HCT116 (cell line): ENCODE results near the gene ACBD6. TPM values are rescaled to one million over a fixed set of nuclear protein-coding genes. Genes with fewer than 3 reads are reported as not detected.

Experiments
- ATAC-seq: fragments of 200-7000 bp; cut with Tn5 transposase; 2 replicates; pipeline ENCODE4 v1.9.1; 2020; ENCODE audit warnings: mild to moderate bottlenecking, moderate library complexity
- BruUV-seq: library from RNA; stranded (reverse); fragments of 400-500 nt; replicated peaks from 2 replicates; lab custom pipeline; 2021; lab: Mats Ljungman, UMichigan
- CTCF ChIA-PET: fragments of 300-600 bp; sonication (Branson Sonifier 250); formaldehyde crosslinking; loops from one replicate; lab custom pipeline; 2021; ENCODE audit warnings: antibody characterized with exemption; lab: Charles Lee
- POLR2A ChIA-PET: fragments of 300-600, 350-600 bp; sonication (Branson Sonifier 250); formaldehyde crosslinking; loops from one replicate; lab custom pipeline; 2021; ENCODE audit warnings: antibody characterized with exemption; lab: Charles Lee
- RAD21 ChIA-PET, 2 experiments: fragments of 300-600 bp; sonication (Branson Sonifier 250); formaldehyde crosslinking; loops; one replicate each; lab custom pipeline; 2023; ENCODE audit warnings: low total read pairs in 2 of 2; ENCODE audit not compliant: uncharacterized antibody in 2 of 2, unreplicated experiment in 2 of 2, low non-redundant PET in 1 of 2; lab: Charles Lee
- DNase-seq: peaks from one replicate; pipeline ENCODE4 v3.0.0-alpha.2; 2010; ENCODE audit warnings: low read depth, low spot score
- H2AFZ ChIP-seq: fragments of 200-600 bp; shearing (Covaris generic), sonication (generic); 2 replicates; pipeline ENCODE4 v1.6.1; 2017; ENCODE audit warnings: low read depth, mixed run types, mixed read lengths, antibody characterized with exemption, low read length; ENCODE audit not compliant: poor library complexity, severe bottlenecking
- H3K27ac ChIP-seq: 2 replicates; pipeline ENCODE4 v1.5.1; 2012; ENCODE audit warnings: low read depth, low read length
- H3K27me3 ChIP-seq: fragments of 200-600 bp; sonication (generic); 2 replicates; pipeline ENCODE4 v1.6.1; 2016; ENCODE audit warnings: mixed run types, low read length, mixed read lengths; ENCODE audit not compliant: insufficient read depth
- H3K36me3 ChIP-seq, 2 experiments: fragments of 200-500 bp in 1 of 2; fragments of 200-600 bp in 1 of 2; sonication (Bioruptor generic) in 1 of 2; sonication (generic) in 1 of 2; 2 replicates each; pipeline versions ENCODE4 v1.5.1 to v1.6.1; 2014 to 2016; ENCODE audit warnings: low read length in 2 of 2, inconsistent platforms in 1 of 2, mixed read lengths in 1 of 2, mixed run types in 1 of 2; ENCODE audit not compliant: insufficient read depth in 2 of 2, control insufficient read depth in 1 of 2
- H3K4me1 ChIP-seq, 2 experiments: fragments of 200-600 bp in 1 of 2; sonication (generic) in 1 of 2; 2 replicates each; pipeline versions ENCODE4 v1.5.1 to v1.6.1; 2012 to 2017; ENCODE audit warnings: low read length in 2 of 2, inconsistent platforms in 1 of 2, mild to moderate bottlenecking in 1 of 2, mixed read lengths in 1 of 2, mixed run types in 1 of 2, moderate library complexity in 1 of 2; ENCODE audit not compliant: insufficient read depth in 2 of 2, control insufficient read depth in 1 of 2
- H3K4me2 ChIP-seq: fragments of 200-600 bp; sonication (generic); 2 replicates; pipeline ENCODE4 v1.6.1; 2017; ENCODE audit warnings: mixed run types, low read length, mixed read lengths
- H3K4me3 ChIP-seq, 2 experiments: fragments of 200-600 bp in 1 of 2; sonication (generic) in 1 of 2; replicated peaks in 1 of 2; 2 replicates each; pipeline ENCODE4 v1.5.1; 2011 to 2016; ENCODE audit warnings: low read length in 2 of 2, control low read depth in 1 of 2, low read depth in 1 of 2, mild to moderate bottlenecking in 1 of 2, mixed read lengths in 1 of 2, mixed run types in 1 of 2
- H3K79me2 ChIP-seq: fragments of 200-600 bp; sonication (generic); 2 replicates; pipeline ENCODE4 v1.6.1; 2017; ENCODE audit warnings: mild to moderate bottlenecking, mixed run types, low read length, moderate library complexity, mixed read lengths; ENCODE audit not compliant: insufficient read depth
- H3K9ac ChIP-seq: fragments of 200-600 bp; sonication (generic); 2 replicates; pipeline ENCODE4 v1.6.1; 2016; ENCODE audit warnings: low read length, mixed read lengths
- H3K9me2 ChIP-seq: fragments of 200-600 bp; sonication (generic), shearing (Covaris generic); 2 replicates; pipeline ENCODE4 v1.6.1; 2017; ENCODE audit warnings: mixed run types, mild to moderate bottlenecking, moderate library complexity; ENCODE audit not compliant: insufficient read depth
- H3K9me3 ChIP-seq, 2 experiments: fragments of 200-500 bp in 1 of 2; fragments of 200-600 bp in 1 of 2; sonication (Bioruptor generic) in 1 of 2; sonication (generic) in 1 of 2; 2 replicates each; pipeline ENCODE4 v1.6.1; 2014 to 2017; ENCODE audit warnings: low read length in 2 of 2, mixed read lengths in 2 of 2, inconsistent platforms in 1 of 2, low read depth in 1 of 2, mild to moderate bottlenecking in 1 of 2, mixed run types in 1 of 2, moderate library complexity in 1 of 2; ENCODE audit not compliant: control insufficient read depth in 1 of 2, insufficient read depth in 1 of 2
- H4K20me1 ChIP-seq: fragments of 200-600 bp; sonication (generic), shearing (Covaris generic); 2 replicates; pipeline ENCODE4 v1.6.1; 2017; ENCODE audit warnings: mixed run types, mild to moderate bottlenecking, moderate library complexity; ENCODE audit not compliant: insufficient read depth
- CBX3 ChIP-seq: IDR thresholded peaks from 2 replicates; pipeline ENCODE4 v1.6.1; 2012; ENCODE audit warnings: low read depth
- CTCF ChIP-seq, 3 experiments: fragments of 200-600 bp in 1 of 3; sonication (generic) in 1 of 3; IDR thresholded peaks in 2 of 3; conservative IDR thresholded peaks in 1 of 3; 2 replicates each; pipeline ENCODE4 v1.5.1; 2012 to 2017; ENCODE audit warnings: low read depth in 2 of 3, low read length in 2 of 3, antibody characterized with exemption in 1 of 3, borderline replicate concordance in 1 of 3, control low read depth in 1 of 3, mild to moderate bottlenecking in 1 of 3, mixed read lengths in 1 of 3, mixed run types in 1 of 3, moderate library complexity in 1 of 3; ENCODE audit not compliant: insufficient read depth in 1 of 3
- EGR1 ChIP-seq: IDR thresholded peaks from 2 replicates; pipeline ENCODE4 v1.6.1; 2012; ENCODE audit warnings: low read depth
- ELF1 ChIP-seq: IDR thresholded peaks from 2 replicates; pipeline ENCODE4 v1.6.1; 2012; ENCODE audit warnings: low read depth, borderline replicate concordance
- EZH2 ChIP-seq: fragments of 200-600 bp; sonication (generic); IDR thresholded peaks from 2 replicates; pipeline ENCODE4 v1.6.1; 2017; ENCODE audit warnings: antibody characterized with exemption, mixed run types
- FOSL1 ChIP-seq: IDR thresholded peaks from 2 replicates; pipeline ENCODE4 v1.6.1; 2012; ENCODE audit warnings: low read depth
- POLR2A ChIP-seq: IDR thresholded peaks from 2 replicates; pipeline ENCODE4 v1.7.0; 2011; ENCODE audit warnings: borderline replicate concordance; ENCODE audit not compliant: insufficient read depth, insufficient read length; ENCODE audit errors: extremely low read depth
- RAD21 ChIP-seq: IDR thresholded peaks from 2 replicates; pipeline ENCODE4 v1.6.1; 2012; ENCODE audit warnings: low read depth, mild to moderate bottlenecking
- SIN3A ChIP-seq: IDR thresholded peaks from 2 replicates; pipeline ENCODE4 v1.6.1; 2012; ENCODE audit warnings: low read depth
- SP1 ChIP-seq: IDR thresholded peaks from 2 replicates; pipeline ENCODE4 v1.6.1; 2012; ENCODE audit warnings: low read depth
- ZBTB33 ChIP-seq: IDR thresholded peaks from 2 replicates; pipeline ENCODE4 v1.6.1; 2011; ENCODE audit warnings: mild to moderate bottlenecking, low read length, moderate library complexity; ENCODE audit not compliant: insufficient replicate concordance; ENCODE audit errors: extremely low read depth
- ZNF274 ChIP-seq: fragments of 200-500 bp; sonication (Bioruptor generic); IDR thresholded peaks from 2 replicates; pipeline ENCODE4 v1.6.1; 2014; ENCODE audit warnings: mild to moderate bottlenecking, low read depth, low read length, inconsistent platforms
- intact Hi-C: fragments of 100-400 bp; cut with micrococcal nuclease; formaldehyde crosslinking; loops from 2 replicates; pipeline ENCODE4 v1.10.0; 2022
- total RNA-seq: library from RNA; stranded (reverse); gene quantifications from one replicate; pipeline ENCODE4 v1.2.1, GENCODE V29; 2021; ENCODE audit not compliant: unreplicated experiment

The ACBD6 gene
- total RNA-seq, 1 experiment from 2014 or later: 43.2 TPM

GRCh38 chr1:180269645-180270529, 232.5 kb downstream of the ACBD6 start:
- Histone ChIP-seq H4K20me1 (no peaks in the 10 kb centered on the region), H3K36me3 (no peaks in the 10 kb centered on the region)
- POLR2A ChIA-PET: no interaction called here
- TF ChIP-seq FOSL1 (no peak), POLR2A (no peak), RAD21 (peak; percentile 20; the same call in 1 of the 2 replicates), CTCF (IDR thresholded peaks at IDR 0.05 in 2 of 3, conservative IDR thresholded peaks at IDR 0.05 in 1 of 3; ENCODE audit: borderline replicate concordance in 1 of 3, insufficient read depth in 1 of 3, low read depth in 2 of 3, low read length in 2 of 3) (peak in 2 of 3 experiments; percentile 57 to 58; a peak in 4 of 6 replicates)
- TF ChIP-seq, all 23 proteins: peak for 2
- ATAC-seq (peak; percentile 82), DNase-seq (no peak)
- H3K4me2 ChIP-seq: no peak overlapping the region
- H3K79me2 ChIP-seq: no peaks in the 10 kb centered on the region
- H3K4me3 ChIP-seq: no peak overlapping the region
- H3K9ac ChIP-seq: no peak overlapping the region
- H3K9me2 ChIP-seq: no peaks in the 10 kb centered on the region
- ChIA-PET CTCF (interaction anchor here (0.7 kb wide), 1 partner anchor 212 kb away, joined by 3 read pairs; no protein-coding TSS in a partner anchor), RAD21 (no interaction called here)
- no TSS peak for BruUV-seq
- no peak overlapping the region for H2AFZ ChIP-seq
- intact Hi-C loops: no loop called here
- H3K9me3 ChIP-seq: no peaks in the 10 kb centered on the region
- H3K27ac ChIP-seq: no peak overlapping the region
- no peaks in the 10 kb centered on the region for H3K27me3 ChIP-seq
- H3K4me1 ChIP-seq: no peaks in the 10 kb centered on the region

GRCh38 chr1:180268556-180269075, 233.8 kb downstream of the ACBD6 start:
- CTCF ChIA-PET: no interaction called here
- POLR2A ChIA-PET: no interaction called here
- ATAC-seq (no peak), DNase-seq (no peak)
- Histone ChIP-seq H3K27ac (no peak overlapping the region), H3K36me3 (no peaks in the 10 kb centered on the region), H3K9ac (no peak overlapping the region), H3K9me2 (no peaks in the 10 kb centered on the region), H3K79me2 (no peaks in the 10 kb centered on the region), H3K4me3 (no peak overlapping the region), H3K4me2 (no peak overlapping the region), H3K9me3 (no peaks in the 10 kb centered on the region), H2AFZ (no peak overlapping the region), H4K20me1 (no peaks in the 10 kb centered on the region), H3K4me1 (no peaks in the 10 kb centered on the region), H3K27me3 (no peaks in the 10 kb centered on the region)
- RAD21 ChIA-PET: no interaction called here
- no TSS peak for BruUV-seq
- intact Hi-C loops: no loop called here
- no peak for TF ChIP-seq CBX3
- TF ChIP-seq ZBTB33: no peak
- TF ChIP-seq EGR1: no peak
- TF ChIP-seq EZH2: no peak
- no peak for TF ChIP-seq ZNF274
- no peak for TF ChIP-seq CTCF (IDR thresholded peaks at IDR 0.05 in 2 of 3, conservative IDR thresholded peaks at IDR 0.05 in 1 of 3; ENCODE audit: borderline replicate concordance in 1 of 3, insufficient read depth in 1 of 3, low read depth in 2 of 3, low read length in 2 of 3)
- TF ChIP-seq ELF1: no peak
- TF ChIP-seq SP1: no peak
- TF ChIP-seq SIN3A: no peak
